Hematopoietic multipotent progenitor cell treated with erythropoietin and hydrocortisone succinate and interleukin-3 and kit ligand, for 15 days (in vitro differentiated cells): ENCODE measurements around the gene SLC35A5.

Source experiments
- DNase-seq: peaks from one replicate; pipeline ENCODE4 v3.0.0-alpha.2; 2015; ENCODE audit warnings: low spot score

The SLC35A5 gene

GRCh38 chr3:112627419-112627818 lies 65.6 kb downstream of the SLC35A5 start:
- DNase-seq: no peak

GRCh38 chr3:112627919-112628466 lies 66.1 kb downstream of the SLC35A5 start:
- no peak for DNase-seq

- DNase-seq: no peak
Observed at GRCh38 chr3:112629425-112629824, 67.6 kb downstream of the SLC35A5 start.

GRCh38 chr3:112631257-112631656 lies 69.4 kb downstream of the SLC35A5 start:
- no peak for DNase-seq

GRCh38 chr3:112632596-112632995 lies 70.8 kb downstream of the SLC35A5 start:
- DNase-seq: no peak

- no peak for DNase-seq
Observed at GRCh38 chr3:112633191-112633590, 71.3 kb downstream of the SLC35A5 start.

GRCh38 chr3:112633757-112634156 lies 71.9 kb downstream of the SLC35A5 start:
- DNase-seq: no peak

- DNase-seq: no peak
Observed at GRCh38 chr3:112634786-112635541, 73.1 kb downstream of the SLC35A5 start.
